ENCODE data around the gene ACKR2.
A peak's percentile ranks its signal among the peaks of the same experiment; 100 is the strongest.
"Not testable (repeated sequence)": the region's sequence is repeated elsewhere in the genome, so short reads cannot be mapped to it uniquely, and the experiment has no call there.

Gene ACKR2

DNA sequence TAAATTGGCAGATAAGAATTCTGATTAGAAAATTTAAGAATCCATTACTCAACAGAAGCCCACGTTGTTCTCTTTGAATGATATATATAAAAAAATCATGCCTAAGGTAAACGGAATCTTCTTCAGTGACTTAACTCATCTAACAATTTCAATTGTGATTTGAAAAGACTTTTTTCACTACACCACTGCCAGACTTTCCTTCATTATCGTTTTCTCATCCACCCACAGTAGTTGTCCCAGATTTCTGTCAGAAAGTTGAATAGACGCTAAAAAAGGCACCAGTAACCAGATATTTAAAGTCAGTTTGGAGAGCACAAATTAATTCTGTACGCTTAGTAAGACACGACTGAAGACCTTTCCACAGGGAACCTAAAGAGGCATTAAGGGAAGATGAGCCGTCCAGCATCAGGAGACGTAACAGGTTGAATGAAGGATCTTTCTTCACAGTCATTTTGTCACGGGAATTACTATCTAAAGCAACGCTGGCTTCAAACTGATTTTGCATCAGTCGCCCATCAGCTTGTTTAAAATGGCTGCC, 6.3 kb upstream of the ACKR2 start:
- DNase-seq: no peak

GRCh38 chr3:42803414-42804105, 5.7 kb upstream of the ACKR2 start:
- no peak for DNase-seq

- peak; percentile 70 to 83 for DNase-seq
Observed at GRCh38 chr3:42804106-42804830, 5.0 kb upstream of the ACKR2 start, which contains the start of gene HIGD1A. HIGD1A (minus strand) TSS chr3:42804490; CDS start chr3:42794253, 10,237 bp downstream.

GRCh38 chr3:42804831-42805132, 4.5 kb upstream of the ACKR2 start:
- no peak for DNase-seq

GRCh38 chr3:42805141-42805821, 4.0 kb upstream of the ACKR2 start:
- DNase-seq: no peak

GRCh38 chr3:42807929-42808328, 1.3 kb upstream of the ACKR2 start:
- DNase-seq: no peak

DNA sequence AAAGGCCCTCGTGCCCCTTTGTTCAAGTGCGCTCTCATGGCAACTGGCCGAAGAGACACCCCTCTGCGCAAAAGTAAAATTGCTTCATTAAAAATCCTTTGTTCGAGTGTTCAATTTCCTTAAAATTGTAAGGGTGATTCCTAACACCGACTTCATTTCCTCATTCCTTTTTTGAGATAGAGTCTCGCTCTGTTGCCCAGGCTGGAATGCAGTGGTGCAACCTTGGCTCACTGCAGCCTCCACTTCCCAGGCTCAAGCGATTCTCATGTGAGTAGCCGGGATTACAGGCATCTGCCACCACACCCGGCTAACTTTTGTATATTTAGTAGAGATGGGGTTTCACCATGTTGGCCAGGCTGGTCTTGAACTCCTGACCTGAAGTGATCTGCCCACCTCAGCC, 1.5 kb downstream of the ACKR2 start:
- DNase-seq: not testable (repeated sequence)

- not testable (repeated sequence) for DNase-seq
Observed at GRCh38 chr3:42811118-42811883, 2.1 kb downstream of the ACKR2 start.

DNA sequence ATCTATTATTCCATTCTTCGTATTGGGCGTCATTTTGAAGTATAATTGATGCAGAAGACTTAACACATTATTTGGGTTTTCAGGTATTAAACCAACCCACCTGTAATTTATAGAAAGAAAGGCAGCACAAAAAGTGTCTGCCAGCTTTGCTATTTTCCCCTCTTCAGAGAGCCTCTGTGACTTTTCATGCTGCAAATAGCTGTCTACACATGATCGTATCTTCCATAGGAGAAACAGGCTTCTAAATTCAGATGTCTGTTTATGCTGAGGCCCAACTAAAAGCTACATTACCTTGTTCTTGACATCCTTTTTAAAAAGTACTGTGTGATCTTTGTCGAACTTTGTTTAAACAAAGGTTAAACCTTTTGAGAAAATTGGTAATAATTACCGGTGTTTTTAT, 5.0 kb downstream of the ACKR2 start:
- no peak for DNase-seq

- DNase-seq: no peak
Observed at GRCh38 chr3:42814914-42815507, 5.8 kb downstream of the ACKR2 start.

GRCh38 chr3:42815826-42816225, 6.6 kb downstream of the ACKR2 start:
- no peak for DNase-seq

DNA sequence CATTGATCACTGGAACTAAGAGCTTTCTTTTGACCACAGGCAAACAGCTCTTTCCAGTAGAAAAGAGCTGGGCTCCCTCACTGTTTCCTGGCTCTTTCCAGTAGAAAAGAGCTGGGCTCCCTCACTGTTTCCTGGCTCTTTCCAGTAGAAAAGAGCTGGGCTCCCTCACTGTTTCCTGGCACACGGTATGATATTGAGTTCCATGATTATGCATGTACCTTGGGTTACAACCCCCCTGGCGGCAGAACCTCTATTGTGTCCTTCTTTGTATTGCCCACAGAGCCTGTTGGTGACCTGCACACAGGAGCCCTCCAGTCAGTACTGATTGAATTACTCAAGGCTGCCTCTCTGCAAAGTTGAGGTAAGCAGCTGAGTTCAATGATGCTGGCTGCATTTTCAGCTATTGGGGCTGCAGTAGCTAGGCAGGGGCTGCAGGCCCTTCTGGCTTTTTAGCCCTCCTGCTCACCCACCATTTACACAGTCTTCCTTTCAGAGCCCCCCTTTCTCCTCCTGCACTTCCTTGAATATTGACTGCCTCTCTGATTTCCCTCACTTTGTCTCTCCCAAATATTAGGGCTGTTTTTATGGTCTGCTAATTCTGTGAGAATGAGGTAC, 10.2 kb downstream of the ACKR2 start:
- no peak for DNase-seq

GRCh38 chr3:42820746-42821051, 11.5 kb downstream of the ACKR2 start:
- DNase-seq: no peak

DNA sequence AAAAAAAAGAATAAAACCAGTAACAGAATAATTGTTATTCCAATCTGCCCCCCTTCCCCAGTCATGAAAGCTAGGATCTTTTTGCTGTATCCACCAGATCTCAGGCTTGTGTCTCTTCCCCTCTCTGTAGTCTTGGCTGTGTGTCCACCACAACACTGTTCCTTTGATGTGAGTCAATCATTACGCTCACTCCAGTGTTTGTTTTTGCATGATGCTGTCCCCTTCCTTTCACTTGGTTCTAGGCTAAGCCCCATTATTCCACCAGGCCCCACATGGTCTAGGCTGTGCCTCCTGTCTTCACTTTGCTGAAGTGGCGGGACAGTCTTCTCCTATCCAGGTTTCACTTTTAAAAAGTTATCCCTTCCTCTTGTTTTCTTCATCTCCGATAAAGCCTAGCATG, 13.6 kb downstream of the ACKR2 start:
- no peak for DNase-seq

DNA sequence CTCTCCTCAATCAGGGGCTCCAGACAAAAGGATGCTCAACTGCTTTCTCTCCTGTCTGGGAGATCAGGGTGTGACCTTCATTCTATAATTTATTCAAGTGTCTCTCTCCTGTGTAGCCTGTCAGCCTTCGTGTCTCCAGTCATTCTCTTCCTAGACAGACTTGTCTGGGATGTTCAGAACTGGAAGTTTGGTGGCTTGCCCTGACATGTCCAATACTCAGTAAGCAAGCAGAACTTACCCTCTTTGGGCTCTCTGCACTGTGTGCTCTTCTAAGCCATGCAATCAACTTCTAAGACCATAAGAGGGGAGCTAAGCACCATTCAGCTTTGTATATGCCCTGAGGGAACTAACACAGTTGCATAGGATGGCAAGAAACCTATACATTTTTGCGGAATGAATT, 14.1 kb downstream of the ACKR2 start:
- DNase-seq: no peak

DNA sequence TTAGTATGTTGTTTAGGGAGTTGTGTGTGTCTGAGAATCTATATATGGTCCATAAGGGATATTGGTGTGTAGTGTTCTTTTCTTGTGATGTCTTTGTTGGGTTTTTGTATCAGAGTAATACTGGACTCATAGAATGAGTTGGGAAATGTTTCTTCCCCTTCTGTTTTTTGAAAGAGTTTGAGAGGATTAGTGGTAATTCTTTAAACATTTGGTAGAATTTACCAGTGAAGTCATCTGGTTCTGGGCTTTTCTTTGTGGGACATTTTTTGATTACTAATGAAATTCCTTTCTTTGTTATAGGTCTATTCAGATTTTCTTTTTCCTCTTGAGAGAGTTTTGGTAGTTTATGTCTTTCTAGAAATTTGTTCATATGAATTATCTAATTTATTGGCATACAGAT, 16.9 kb downstream of the ACKR2 start:
- no peak for DNase-seq

GRCh38 chr3:42827023-42827422, 17.8 kb downstream of the ACKR2 start:
- no peak for DNase-seq

DNA sequence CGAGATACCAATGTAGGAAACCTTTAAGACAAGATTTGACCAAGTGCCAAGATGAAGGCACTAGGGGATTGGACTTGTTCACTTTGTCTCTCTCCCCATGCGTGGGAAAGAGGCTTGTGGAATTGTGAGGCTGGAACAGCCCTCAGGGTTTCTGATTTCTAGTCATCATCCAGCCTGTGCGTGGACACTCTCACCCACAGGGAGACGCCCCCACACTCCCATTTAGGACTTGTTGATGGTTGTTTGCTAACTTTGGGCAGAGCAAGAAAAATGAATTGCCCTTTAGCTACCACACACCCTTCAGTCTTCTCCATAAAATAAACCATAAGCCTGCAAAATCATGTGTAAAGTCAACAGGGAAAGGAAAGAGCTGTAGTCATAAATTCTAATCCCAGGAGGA, 18.4 kb downstream of the ACKR2 start:
- DNase-seq: no peak

GRCh38 chr3:42829083-42829627, 19.9 kb downstream of the ACKR2 start:
- DNase-seq: no peak

DNA sequence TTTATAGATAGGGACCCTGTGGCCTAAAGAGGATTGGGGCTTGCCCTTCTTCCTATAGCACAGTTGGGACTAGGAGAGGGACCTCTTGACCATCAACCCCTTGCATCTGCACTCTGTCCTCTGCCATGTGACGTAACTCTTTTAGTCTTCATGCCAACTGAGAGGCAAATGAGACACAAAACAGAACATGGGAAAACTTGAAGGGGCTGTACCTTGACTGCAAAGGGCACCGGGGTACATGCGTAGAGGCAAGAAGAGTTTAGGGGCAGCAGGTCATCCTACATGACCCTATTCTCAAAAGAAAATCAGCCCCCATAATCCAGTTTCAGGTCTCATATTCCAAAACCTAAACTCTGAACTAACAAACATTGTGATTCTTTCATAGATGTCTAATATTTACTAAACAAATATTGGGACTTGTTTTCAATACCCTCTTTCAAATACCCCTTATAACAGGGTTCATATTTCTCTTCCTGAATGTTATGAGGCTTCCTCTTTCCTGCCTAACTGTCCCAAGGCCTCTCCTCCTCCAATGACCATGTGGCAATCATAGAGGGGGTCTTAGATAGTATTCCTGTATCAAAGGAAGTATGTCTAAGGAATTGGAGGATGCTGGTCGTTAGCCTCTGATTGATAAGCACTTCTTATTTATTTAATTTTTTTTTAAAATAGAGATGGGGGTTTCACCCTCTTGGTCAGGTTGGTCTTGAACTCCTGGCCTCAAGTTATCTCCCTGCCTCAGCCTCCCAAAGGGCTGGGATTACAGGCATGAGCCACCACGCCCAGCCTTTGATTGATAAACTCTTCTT, 20.6 kb downstream of the ACKR2 start:
- DNase-seq: no peak

All from bone marrow (tissue), 2 donors.